Astrocyte (in vitro differentiated cells and primary cell): ENCODE data around the gene PTPRD. TPM values are rescaled to one million over a fixed set of nuclear protein-coding genes. Genes with fewer than 3 reads are reported as not detected.

Experiments used
- DNase-seq: peaks from one replicate; pipeline ENCODE4 v3.0.0-alpha.2; 2010; ENCODE audit warnings: low read depth
- FAIRE-seq: peaks from 2 replicates; lab custom pipeline; 2011; peaks lifted over from hg19 to GRCh38; lab: Jason Lieb, UNC
- H2AFZ ChIP-seq: 2 replicates; pipeline ENCODE4 v1.6.0; 2012; ENCODE audit warnings: low read depth, low read length, inconsistent platforms
- H3K27ac ChIP-seq: 2 replicates; pipeline ENCODE4 v1.5.1; 2011; ENCODE audit warnings: low read depth, low read length, inconsistent platforms
- H3K27me3 ChIP-seq: 2 replicates; pipeline ENCODE4 v1.6.0; 2011; ENCODE audit warnings: low read length, inconsistent platforms; ENCODE audit not compliant: insufficient read depth
- H3K36me3 ChIP-seq: 2 replicates; pipeline ENCODE4 v1.5.1; 2011; ENCODE audit warnings: low read length, inconsistent platforms; ENCODE audit not compliant: insufficient read depth
- H3K4me1 ChIP-seq: 2 replicates; pipeline ENCODE4 v1.5.1; 2011; ENCODE audit warnings: low read length, inconsistent platforms; ENCODE audit not compliant: insufficient read depth
- H3K4me2 ChIP-seq: 2 replicates; pipeline ENCODE4 v1.6.0; 2012; ENCODE audit warnings: low read length, inconsistent platforms
- H3K4me3 ChIP-seq: 2 replicates; pipeline ENCODE4 v1.5.1; 2011; ENCODE audit warnings: low read depth, mild to moderate bottlenecking, low read length, inconsistent platforms; ENCODE audit not compliant: insufficient read depth
- H3K79me2 ChIP-seq: 2 replicates; pipeline ENCODE4 v1.6.0; 2012; ENCODE audit warnings: mild to moderate bottlenecking, low read length, inconsistent platforms; ENCODE audit not compliant: insufficient read depth
- H3K9ac ChIP-seq: 2 replicates; pipeline ENCODE4 v1.6.0; 2012; ENCODE audit warnings: mild to moderate bottlenecking, low read length, inconsistent platforms
- H3K9me3 ChIP-seq: 2 replicates; pipeline ENCODE4 v1.5.1; 2012; ENCODE audit warnings: low read depth, mild to moderate bottlenecking, low read length, inconsistent platforms; ENCODE audit not compliant: insufficient read depth
- H4K20me1 ChIP-seq: 2 replicates; pipeline ENCODE4 v1.6.0; 2012; ENCODE audit warnings: low read length, inconsistent platforms; ENCODE audit not compliant: insufficient read depth
- H3K27ac Mint-ChIP-seq: one replicate; pipeline ENCODE4 v1.8.0; 2021; ENCODE audit warnings: mild to moderate bottlenecking, mixed read lengths; ENCODE audit not compliant: unreplicated experiment
- H3K27me3 Mint-ChIP-seq: one replicate; pipeline ENCODE4 v1.8.0; 2021; ENCODE audit warnings: low read depth, mixed read lengths; ENCODE audit not compliant: unreplicated experiment
- H3K36me3 Mint-ChIP-seq: one replicate; pipeline ENCODE4 v1.8.0; 2021; ENCODE audit warnings: low read depth, mixed read lengths; ENCODE audit not compliant: unreplicated experiment
- H3K4me1 Mint-ChIP-seq: one replicate; pipeline ENCODE4 v1.8.0; 2021; ENCODE audit warnings: low read depth, mixed read lengths; ENCODE audit not compliant: unreplicated experiment
- H3K4me3 Mint-ChIP-seq: one replicate; pipeline ENCODE4 v1.8.0; 2021; ENCODE audit warnings: mild to moderate bottlenecking, moderate library complexity, mixed read lengths; ENCODE audit not compliant: unreplicated experiment
- H3K9me3 Mint-ChIP-seq: one replicate; pipeline ENCODE4 v1.8.0; 2021; ENCODE audit warnings: mild to moderate bottlenecking, mixed read lengths; ENCODE audit not compliant: unreplicated experiment
- EZH2 ChIP-seq: IDR thresholded peaks from 2 replicates; pipeline ENCODE4 v1.6.1; 2012; ENCODE audit warnings: mild to moderate bottlenecking, low read length, inconsistent platforms; ENCODE audit not compliant: insufficient read depth
- total RNA-seq: library from RNA; stranded (reverse); gene quantifications from 2 replicates; pipeline ENCODE4 v1.2.1, GENCODE V29; 2021
- TF ChIP-seq, protein P1 (sequence below): IDR thresholded peaks from 2 replicates; pipeline ENCODE4 v1.5.1; 2011; ENCODE audit warnings: low read depth, mild to moderate bottlenecking, inconsistent platforms, low read length, moderate library complexity; ENCODE audit not compliant: insufficient read depth

PTPRD gene
- total RNA-seq, 1 donor from 2014 or later = 88.1 TPM

DNA sequence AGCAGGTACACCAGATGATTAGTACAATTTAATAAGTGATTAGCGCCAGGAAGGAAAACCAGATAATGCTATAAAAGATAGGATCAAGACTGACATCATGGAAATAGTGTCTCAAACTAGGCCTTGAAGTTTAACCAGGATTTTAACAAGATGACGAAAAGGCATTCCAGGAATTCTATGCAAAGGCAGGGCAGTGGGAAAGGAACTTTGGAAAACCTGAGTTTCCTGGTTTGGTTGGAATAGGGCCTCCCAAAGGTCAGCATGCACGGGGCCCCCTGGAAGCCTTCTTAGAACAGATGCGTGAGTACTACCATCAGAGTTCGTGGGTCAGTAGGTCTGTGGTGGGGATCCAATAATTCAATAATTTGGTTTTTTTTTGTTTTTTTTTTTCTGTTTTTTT lies 1878.0 kb downstream of the PTPRD start:
- no peaks in the 10 kb centered on the region for H3K27me3 Mint-ChIP-seq
- Histone ChIP-seq H3K79me2 (no peaks in the 10 kb centered on the region), H3K9ac (no peak overlapping the region), H3K4me2 (no peak overlapping the region), H3K36me3 (no peaks in the 10 kb centered on the region), H3K27ac (no peak overlapping the region), H3K4me3 (no peak overlapping the region), H3K27me3 (no peaks in the 10 kb centered on the region), H3K9me3 (no peaks in the 10 kb centered on the region), H4K20me1 (no peaks in the 10 kb centered on the region), H2AFZ (no peak overlapping the region), H3K4me1 (peaks cover 11% of the 10 kb centered on the region)
- H3K36me3 Mint-ChIP-seq = no peaks in the 10 kb centered on the region
- TF ChIP-seq, protein P1, sequence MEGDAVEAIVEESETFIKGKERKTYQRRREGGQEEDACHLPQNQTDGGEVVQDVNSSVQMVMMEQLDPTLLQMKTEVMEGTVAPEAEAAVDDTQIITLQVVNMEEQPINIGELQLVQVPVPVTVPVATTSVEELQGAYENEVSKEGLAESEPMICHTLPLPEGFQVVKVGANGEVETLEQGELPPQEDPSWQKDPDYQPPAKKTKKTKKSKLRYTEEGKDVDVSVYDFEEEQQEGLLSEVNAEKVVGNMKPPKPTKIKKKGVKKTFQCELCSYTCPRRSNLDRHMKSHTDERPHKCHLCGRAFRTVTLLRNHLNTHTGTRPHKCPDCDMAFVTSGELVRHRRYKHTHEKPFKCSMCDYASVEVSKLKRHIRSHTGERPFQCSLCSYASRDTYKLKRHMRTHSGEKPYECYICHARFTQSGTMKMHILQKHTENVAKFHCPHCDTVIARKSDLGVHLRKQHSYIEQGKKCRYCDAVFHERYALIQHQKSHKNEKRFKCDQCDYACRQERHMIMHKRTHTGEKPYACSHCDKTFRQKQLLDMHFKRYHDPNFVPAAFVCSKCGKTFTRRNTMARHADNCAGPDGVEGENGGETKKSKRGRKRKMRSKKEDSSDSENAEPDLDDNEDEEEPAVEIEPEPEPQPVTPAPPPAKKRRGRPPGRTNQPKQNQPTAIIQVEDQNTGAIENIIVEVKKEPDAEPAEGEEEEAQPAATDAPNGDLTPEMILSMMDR = no peak
- no peak for TF ChIP-seq EZH2
- peaks cover 35% of the 10 kb centered on the region for H3K4me1 Mint-ChIP-seq
- DNase-seq (peak; percentile 74), FAIRE-seq (no peak)
- no peak overlapping the region for H3K4me3 Mint-ChIP-seq
- no peaks in the 10 kb centered on the region for H3K9me3 Mint-ChIP-seq
- peak overlapping the region; percentile 77 for H3K27ac Mint-ChIP-seq

DNA sequence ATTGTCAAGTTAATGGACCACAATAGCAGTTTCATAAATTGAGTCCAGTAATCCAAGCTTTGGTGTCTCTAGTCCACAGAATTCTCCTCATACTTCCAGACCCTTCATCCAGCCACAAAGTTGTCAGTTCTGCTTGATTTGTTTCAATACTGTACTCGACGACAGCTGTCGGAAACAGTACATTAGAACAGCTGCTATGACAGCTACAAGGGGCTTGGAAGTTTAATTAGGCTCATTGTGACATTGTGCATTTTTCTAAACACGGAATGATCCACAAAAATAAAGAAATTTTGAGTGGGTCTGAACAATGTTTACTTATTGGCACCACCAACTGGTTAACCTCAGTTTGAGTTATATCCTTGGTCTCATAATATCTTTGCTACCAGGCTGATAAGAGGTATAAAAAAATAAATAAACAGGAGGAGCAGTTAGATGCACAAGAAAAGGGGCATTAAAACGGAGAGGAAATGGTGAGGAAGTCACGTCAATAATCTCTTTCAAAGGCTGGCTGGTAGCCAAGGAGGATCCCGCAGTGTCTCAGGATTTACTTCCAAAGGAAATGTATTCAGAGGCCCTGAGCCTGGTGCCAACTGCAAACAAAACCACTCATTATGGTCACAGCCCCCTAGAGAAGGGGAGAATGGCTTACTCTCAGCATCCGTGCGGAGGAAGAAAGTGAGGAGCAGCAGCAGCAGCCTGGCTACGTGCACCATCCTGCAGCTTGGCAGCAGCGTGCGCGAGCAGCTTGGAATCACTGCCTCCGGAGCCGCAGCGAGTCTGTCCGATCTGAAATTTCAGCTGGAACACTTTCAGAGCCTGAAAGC lies 1879.5 kb downstream of the PTPRD start:
- Histone ChIP-seq H3K36me3 (no peaks in the 10 kb centered on the region), H2AFZ (peak overlapping the region; percentile 44), H3K9ac (peak overlapping the region; percentile 56), H3K9me3 (no peaks in the 10 kb centered on the region), H3K27ac (no peak overlapping the region), H3K4me3 (peak overlapping the region; percentile 27), H3K27me3 (no peaks in the 10 kb centered on the region), H3K4me2 (peak overlapping the region; percentile 84), H3K79me2 (no peaks in the 10 kb centered on the region), H4K20me1 (no peaks in the 10 kb centered on the region), H3K4me1 (peaks cover 11% of the 10 kb centered on the region)
- Mint-ChIP-seq H3K9me3 (no peaks in the 10 kb centered on the region), H3K4me3 (no peak overlapping the region), H3K27me3 (no peaks in the 10 kb centered on the region), H3K4me1 (peaks cover 41% of the 10 kb centered on the region), H3K36me3 (no peaks in the 10 kb centered on the region), H3K27ac (peak overlapping the region; percentile 77)
- TF ChIP-seq, protein P1 = no peak
- no peak for TF ChIP-seq EZH2
- peak; percentile 45 for DNase-seq
- no peak for FAIRE-seq
